DND-41 (cell line): ENCODE data around the gene DDX24.

ENCODE experiments used
- ATAC-seq: fragments of 200-7000 bp; cut with Tn5 transposase; 3 replicates; pipeline ENCODE4 v1.9.1; 2021; ENCODE audit warnings: low read depth; ENCODE audit not compliant: insufficient read depth
- DNase-seq: peaks from one replicate; pipeline ENCODE4 v3.0.0-alpha.2; 2020
- H2AFZ ChIP-seq: 2 replicates; pipeline ENCODE4 v1.6.0; 2012; ENCODE audit warnings: low read depth, low read length
- H3K27ac ChIP-seq: 2 replicates; pipeline ENCODE4 v1.5.1; 2012; ENCODE audit warnings: low read length, inconsistent platforms
- H3K27me3 ChIP-seq: fragments of 200-600 bp; sonication (generic); 2 replicates; pipeline ENCODE4 v1.6.0; 2012; ENCODE audit warnings: low read length, mild to moderate bottlenecking, inconsistent platforms; ENCODE audit not compliant: insufficient read depth, poor library complexity
- H3K36me3 ChIP-seq: 2 replicates; pipeline ENCODE4 v1.5.1; 2012; ENCODE audit warnings: low read length, inconsistent platforms; ENCODE audit not compliant: insufficient read depth
- H3K4me1 ChIP-seq: 2 replicates; pipeline ENCODE4 v1.5.1; 2012; ENCODE audit warnings: mild to moderate bottlenecking, low read length; ENCODE audit not compliant: insufficient read depth
- H3K4me2 ChIP-seq: 2 replicates; pipeline ENCODE4 v1.6.0; 2012; ENCODE audit warnings: mild to moderate bottlenecking, moderate library complexity, low read length, inconsistent platforms; ENCODE audit not compliant: insufficient read depth
- H3K4me3 ChIP-seq, 2 experiments: fragments of 200-600 bp in 1 of 2; shearing (Covaris generic) in 1 of 2; 2 replicates each; pipeline ENCODE4 v1.5.1; 2012 to 2016; ENCODE audit warnings: inconsistent platforms in 2 of 2, low read length in 2 of 2, mild to moderate bottlenecking in 2 of 2, low read depth in 1 of 2, moderate library complexity in 1 of 2
- H3K79me2 ChIP-seq: 2 replicates; pipeline ENCODE4 v1.6.0; 2012; ENCODE audit warnings: low read length, inconsistent platforms; ENCODE audit not compliant: insufficient read depth
- H3K9ac ChIP-seq: 2 replicates; pipeline ENCODE4 v1.6.0; 2012; ENCODE audit warnings: low read depth, mild to moderate bottlenecking, inconsistent platforms, low read length, moderate library complexity
- H3K9me3 ChIP-seq: 2 replicates; pipeline ENCODE4 v1.5.1; 2012; ENCODE audit warnings: low read length, moderate library complexity, mild to moderate bottlenecking, inconsistent platforms; ENCODE audit not compliant: insufficient read depth, severe bottlenecking
- H4K20me1 ChIP-seq: 2 replicates; pipeline ENCODE4 v1.6.0; 2012; ENCODE audit warnings: low read length; ENCODE audit not compliant: insufficient read depth
- CTCF ChIP-seq: IDR thresholded peaks from 2 replicates; pipeline ENCODE4 v1.5.1; 2012; ENCODE audit warnings: borderline replicate concordance, low read length, moderate library complexity, mild to moderate bottlenecking; ENCODE audit not compliant: poor library complexity, severe bottlenecking; ENCODE audit errors: extremely low read depth
- EZH2 ChIP-seq: IDR thresholded peaks from 3 replicates; pipeline ENCODE4 v1.6.1; 2012; ENCODE audit warnings: borderline replicate concordance, low read depth, mild to moderate bottlenecking, moderate library complexity, low read length, inconsistent platforms; ENCODE audit not compliant: severe bottlenecking

Gene DDX24

DNA sequence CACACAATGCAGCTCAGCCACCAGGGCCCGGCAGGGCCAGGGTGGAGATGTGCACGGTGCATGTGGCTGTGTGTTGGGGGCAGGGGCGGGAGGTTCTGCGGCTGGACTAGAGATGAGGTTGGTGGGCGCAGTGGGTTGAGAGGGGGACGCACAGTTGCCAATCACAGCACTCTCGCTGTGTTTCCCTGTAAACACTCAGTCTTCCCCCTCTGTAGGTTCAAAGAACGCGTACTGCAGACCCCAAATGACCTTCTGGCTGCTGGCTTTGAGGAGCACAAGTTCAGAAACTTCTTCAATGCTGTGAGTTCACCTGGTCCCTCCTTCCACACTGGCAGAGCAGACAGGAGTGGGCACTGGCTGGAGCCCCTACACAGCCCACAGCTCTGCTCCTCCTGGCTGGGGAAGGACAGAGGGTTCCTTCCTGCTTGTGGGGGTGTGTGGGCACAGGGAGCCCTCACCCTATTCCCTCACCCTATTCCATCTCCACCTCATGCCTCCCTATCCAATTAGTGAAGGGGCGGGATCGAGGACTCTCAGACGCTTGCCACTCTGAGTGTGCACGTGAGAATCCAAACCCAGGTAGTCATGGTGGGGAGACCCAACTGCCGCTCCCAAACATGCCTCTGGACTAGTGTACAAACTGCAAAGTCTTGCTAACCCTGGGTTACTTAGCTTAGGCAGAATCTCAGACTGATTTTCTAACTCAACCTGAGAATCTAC, 37.1 kb downstream of the DDX24 start:
- TF ChIP-seq EZH2 (no peak), CTCF (no peak)
- no peak overlapping the region for H3K4me3 ChIP-seq
- no peak for ATAC-seq
- peaks cover 46% of the 10 kb centered on the region for H3K36me3 ChIP-seq
- H2AFZ ChIP-seq: no peak overlapping the region
- H3K4me1 ChIP-seq: no peaks in the 10 kb centered on the region
- H3K9me3 ChIP-seq: no peaks in the 10 kb centered on the region
- no peak for DNase-seq
- no peak overlapping the region for H3K27ac ChIP-seq
- peaks cover 20% of the 10 kb centered on the region for H4K20me1 ChIP-seq
- no peaks in the 10 kb centered on the region for H3K27me3 ChIP-seq
- no peak overlapping the region for H3K4me2 ChIP-seq
- H3K79me2 ChIP-seq: no peaks in the 10 kb centered on the region
- H3K9ac ChIP-seq: no peak overlapping the region

DNA sequence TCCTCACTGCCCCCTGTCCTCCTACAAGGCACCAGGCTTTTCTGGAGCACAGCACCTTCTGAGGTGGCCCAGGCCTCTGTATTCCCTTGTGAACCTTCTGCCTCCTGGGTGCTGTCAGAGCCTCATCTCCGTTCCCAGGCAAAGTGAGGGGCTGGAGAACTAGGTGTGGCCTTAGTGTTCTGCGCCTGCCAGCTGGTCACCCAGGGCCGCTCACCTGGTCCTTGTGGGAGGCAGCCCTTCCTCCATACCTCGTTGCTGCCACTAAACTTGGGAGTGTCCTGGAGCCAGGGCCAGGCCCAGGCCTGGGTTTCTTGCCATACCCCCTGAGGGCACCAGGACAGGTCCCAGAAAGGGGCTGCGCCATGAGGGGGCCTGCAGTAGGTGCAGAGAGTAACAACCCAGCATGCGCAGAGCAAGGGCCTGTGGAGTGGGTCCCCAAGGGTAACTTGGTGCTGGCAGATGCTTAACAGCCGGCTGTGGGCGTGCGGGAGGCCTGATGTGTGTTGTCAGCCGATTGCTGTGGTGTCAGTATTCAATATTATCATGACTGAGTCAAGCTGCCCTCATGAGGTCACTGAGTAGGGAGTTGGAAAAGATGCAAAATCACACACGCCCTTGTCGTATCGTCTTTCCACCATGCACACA, 37.8 kb downstream of the DDX24 start:
- no peak for DNase-seq
- H3K9ac ChIP-seq: no peak overlapping the region
- no peak for TF ChIP-seq EZH2
- no peak overlapping the region for H3K27ac ChIP-seq
- H3K9me3 ChIP-seq: no peaks in the 10 kb centered on the region
- H4K20me1 ChIP-seq: peaks cover 15% of the 10 kb centered on the region
- H3K4me2 ChIP-seq: no peak overlapping the region
- H3K79me2 ChIP-seq: no peaks in the 10 kb centered on the region
- H2AFZ ChIP-seq: no peak overlapping the region
- peaks cover 39% of the 10 kb centered on the region for H3K36me3 ChIP-seq
- no peak for ATAC-seq
- H3K4me1 ChIP-seq: no peaks in the 10 kb centered on the region
- H3K4me3 ChIP-seq: no peak overlapping the region
- H3K27me3 ChIP-seq: no peaks in the 10 kb centered on the region

- H3K27ac ChIP-seq: no peak overlapping the region
- H3K4me2 ChIP-seq: no peak overlapping the region
- ATAC-seq: no peak
- H3K9me3 ChIP-seq: no peaks in the 10 kb centered on the region
- peaks cover 32% of the 10 kb centered on the region for H3K36me3 ChIP-seq
- H2AFZ ChIP-seq: no peak overlapping the region
- H3K4me1 ChIP-seq: no peaks in the 10 kb centered on the region
- no peak overlapping the region for H3K9ac ChIP-seq
- DNase-seq: no peak
- no peak for TF ChIP-seq EZH2
- TF ChIP-seq CTCF: no peak
- H3K79me2 ChIP-seq: no peaks in the 10 kb centered on the region
- H3K4me3 ChIP-seq: no peak overlapping the region
- peaks cover 14% of the 10 kb centered on the region for H4K20me1 ChIP-seq
- H3K27me3 ChIP-seq: peaks cover 3% of the 10 kb centered on the region
Observed at GRCh38 chr14:94042433-94043091, 38.4 kb downstream of the DDX24 start.
